ENCODE data around the gene ESR1. TPM values are rescaled to one million over a fixed set of nuclear protein-coding genes. Genes with fewer than 3 reads are reported as not detected.

ESR1 gene
- total and polyA plus RNA-seq, 9 of the 15 experiments (the other 6 are each of a cell fraction or from before 2014, with no cell fraction given): 0.03 to 0.27 (median 0.08) TPM; not detected in 1

- Histone ChIP-seq H2AFZ (ENCODE audit: low read depth, low read length) (no peak overlapping the region), H3K9me1 (ENCODE audit: control insufficient read depth, insufficient read depth, low read length) (no peaks in the 10 kb centered on the region), H3K9me3 (replicated peaks; ENCODE audit: control insufficient read depth, insufficient read depth, low read depth, low read length) (no peaks in the 10 kb centered on the region; the same call in 1 of the 2 replicates), H3K36me3 (ENCODE audit: control insufficient read depth, insufficient read depth, low read length) (no peaks in the 10 kb centered on the region), H3K4me3 (no peak overlapping the region), H3K4me2 (ENCODE audit: insufficient read depth, low read length) (no peak overlapping the region), H4K20me1 (replicated peaks; ENCODE audit: control insufficient read depth, insufficient read depth, low read length) (no peaks in the 10 kb centered on the region), H3K79me2 (ENCODE audit: control insufficient read depth, insufficient read depth, low read length) (no peaks in the 10 kb centered on the region), H3K4me1 (replicated peaks in 1 of 2; ENCODE audit: control insufficient read depth in 2 of 2, insufficient read depth in 2 of 2, low read length in 2 of 2) (no peaks in the 10 kb centered on the region), H3K27ac (ENCODE audit: extremely low read depth, low read depth, low read length) (no peak overlapping the region), H3K9ac (ENCODE audit: insufficient read depth in 1 of 2, low read depth in 2 of 2, low read length in 2 of 2) (no peak overlapping the region; a peak in 1 of 4 replicates), H3K27me3 (ENCODE audit: control insufficient read depth in 2 of 2, insufficient read depth in 2 of 2, low read length in 2 of 2) (peaks cover 7 to 17% of the 10 kb centered on the region in 2 experiments; a peak in 4 of 5 replicates)
- intact Hi-C loops (cut with micrococcal nuclease): no loop called here
- ChIA-PET CTCF (ENCODE audit: low intra/inter-chr PET ratio) (no interaction called here), POLR2A (interaction anchor here (1.1 kb wide), 1 partner anchor 8 kb away, joined by 4 read pairs; no protein-coding TSS in a partner anchor)
- no peak for DNase-seq (ENCODE audit: extremely low read depth in 1 of 4, low spot score in 3 of 4)
- in situ Hi-C loops (cut with MboI): no loop called here
- ATAC-seq: no peak
- 0% methylated on average over 20 of the region's 20 CpGs for WGBS (ENCODE audit: insufficient coverage, low coverage, missing lambda C conversion rate)
- BruUV-seq (replicated peaks): no TSS peak
- FAIRE-seq: no peak
- TF ChIP-seq ATF4 (CRISPR knock-in tag; IDR thresholded peaks at IDR 0.05): no peak
- no peak for TF ChIP-seq ILF3 (IDR thresholded peaks at IDR 0.05; ENCODE audit: borderline replicate concordance)
- TF ChIP-seq MLX (CRISPR knock-in tag; conservative IDR thresholded peaks at IDR 0.05): no peak
- no peak for TF ChIP-seq ZBTB26 (CRISPR knock-in tag; IDR thresholded peaks at IDR 0.05)
- no peak for TF ChIP-seq GABPB2 (CRISPR knock-in tag; conservative IDR thresholded peaks at IDR 0.05)
These were observed 303.7 kb downstream of the ESR1 start for GRCh38 chr6:152110886-152111820.
